ENCODE data around the gene ABCC8. TPM values are rescaled to one million over a fixed set of nuclear protein-coding genes. Genes with fewer than 3 reads are reported as not detected.

Gene ABCC8
- total and polyA plus RNA-seq, 10 of the 15 experiments (the other 5 are each of a cell fraction or from before 2014, with no cell fraction given), result not detected

DNA sequence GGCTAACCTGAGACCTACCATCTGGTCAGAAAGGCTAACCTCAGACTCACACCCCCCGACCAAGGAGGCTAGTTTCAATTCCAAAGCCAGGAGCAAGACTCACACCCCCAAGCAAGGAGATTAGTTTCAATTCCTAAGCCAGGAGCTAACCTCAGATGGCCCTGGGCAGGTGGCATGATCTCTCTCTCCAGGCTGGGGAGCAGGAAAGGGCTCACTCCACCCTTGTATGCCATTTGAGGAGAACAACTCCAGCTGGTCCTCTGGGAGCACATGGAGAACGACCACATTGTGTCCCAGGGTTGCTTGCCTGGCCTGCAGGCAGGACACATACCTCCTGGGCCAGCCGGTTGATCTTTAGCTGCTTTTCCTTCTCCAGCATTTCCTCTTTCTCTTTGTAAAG, 34.9 kb upstream of the ABCC8 start:
- BruUV-seq (replicated peaks), result no TSS peak
- DNase-seq (ENCODE audit: low read depth, low spot score), result no peak
- Histone ChIP-seq H3K4me2 (ENCODE audit: control insufficient read depth, insufficient read depth) (no peak overlapping the region), H4K20me1 (ENCODE audit: control insufficient read depth, insufficient read depth) (no peaks in the 10 kb centered on the region; the same call in 1 of the 2 replicates), H3K9ac (ENCODE audit: control insufficient read depth, insufficient read depth, low read length) (no peak overlapping the region), H3K27ac (ENCODE audit: control insufficient read depth, insufficient read depth) (no peak overlapping the region), H3K4me3 (no peak overlapping the region), H3K79me2 (ENCODE audit: control insufficient read depth, insufficient read depth, low read length) (no peaks in the 10 kb centered on the region), H3K9me3 (replicated peaks; ENCODE audit: control insufficient read depth, insufficient read depth, low read length) (no peaks in the 10 kb centered on the region), H3K36me3 (ENCODE audit: control insufficient read depth in 2 of 2, insufficient read depth in 2 of 2, low read length in 1 of 2) (no peaks in the 10 kb centered on the region), H2AFZ (ENCODE audit: control insufficient read depth, low read depth, low read length) (no peak overlapping the region), H3K27me3 (replicated peaks in 1 of 2; ENCODE audit: control insufficient read depth in 2 of 2, insufficient read depth in 2 of 2, low read length in 1 of 2) (no peaks in the 10 kb centered on the region; a peak in 2 of 4 replicates), H3K4me1 (ENCODE audit: control insufficient read depth, insufficient read depth, low read length) (no peaks in the 10 kb centered on the region; the same call in 1 of the 2 replicates)
- intact Hi-C loops (cut with micrococcal nuclease; ENCODE audit: unreplicated experiment), result no loop called here
- ChIA-PET RAD21 (ENCODE audit: unreplicated experiment) (no interaction called here), SMC1A (ENCODE audit: uncharacterized antibody, unreplicated experiment) (interaction anchor here (1.3 to 1.9 kb wide), 2 partner anchors 109 to 127 kb away, joined by 3 to 4 read pairs; no protein-coding TSS in a partner anchor), POLR2A (no interaction called here), CTCF (interaction anchor here (1.1 kb wide), 1 partner anchor 17 kb away, joined by 4 read pairs; no protein-coding TSS in a partner anchor)
- 19% methylated on average over 3 of the region's 3 CpGs for WGBS (ENCODE audit: insufficient coverage, insufficient replicate concordance, low lambda C conversion rate, missing lambda C conversion rate)
- no peak for ATAC-seq
- no peak for FAIRE-seq
- in situ Hi-C loops (cut with MboI), result no loop called here
- TF ChIP-seq, protein P1, sequence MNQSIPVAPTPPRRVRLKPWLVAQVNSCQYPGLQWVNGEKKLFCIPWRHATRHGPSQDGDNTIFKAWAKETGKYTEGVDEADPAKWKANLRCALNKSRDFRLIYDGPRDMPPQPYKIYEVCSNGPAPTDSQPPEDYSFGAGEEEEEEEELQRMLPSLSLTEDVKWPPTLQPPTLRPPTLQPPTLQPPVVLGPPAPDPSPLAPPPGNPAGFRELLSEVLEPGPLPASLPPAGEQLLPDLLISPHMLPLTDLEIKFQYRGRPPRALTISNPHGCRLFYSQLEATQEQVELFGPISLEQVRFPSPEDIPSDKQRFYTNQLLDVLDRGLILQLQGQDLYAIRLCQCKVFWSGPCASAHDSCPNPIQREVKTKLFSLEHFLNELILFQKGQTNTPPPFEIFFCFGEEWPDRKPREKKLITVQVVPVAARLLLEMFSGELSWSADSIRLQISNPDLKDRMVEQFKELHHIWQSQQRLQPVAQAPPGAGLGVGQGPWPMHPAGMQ (IDR thresholded peaks at IDR 0.05; ENCODE audit: borderline replicate concordance), result no peak
- TF ChIP-seq KLF5 (IDR thresholded peaks at IDR 0.05; ENCODE audit: partially characterized antibody) (no peak), EED (IDR thresholded peaks at IDR 0.05; ENCODE audit: low read depth) (no peak), RFX5 (IDR thresholded peaks at IDR 0.05; ENCODE audit: low read depth, low read length) (no peak), NFIC (IDR thresholded peaks at IDR 0.05; ENCODE audit: low read depth, low read length) (no peak), SREBF1 (IDR thresholded peaks at IDR 0.05; ENCODE audit: low read length) (no peak), CREM (IDR thresholded peaks at IDR 0.05; ENCODE audit: low read depth) (no peak), ZNF384 (IDR thresholded peaks at IDR 0.05; ENCODE audit: borderline replicate concordance, low read depth, low read length) (no peak), IRF4 (IDR thresholded peaks at IDR 0.05; ENCODE audit: low read depth, low read length) (no peak)
- TF ChIP-seq, protein P2, sequence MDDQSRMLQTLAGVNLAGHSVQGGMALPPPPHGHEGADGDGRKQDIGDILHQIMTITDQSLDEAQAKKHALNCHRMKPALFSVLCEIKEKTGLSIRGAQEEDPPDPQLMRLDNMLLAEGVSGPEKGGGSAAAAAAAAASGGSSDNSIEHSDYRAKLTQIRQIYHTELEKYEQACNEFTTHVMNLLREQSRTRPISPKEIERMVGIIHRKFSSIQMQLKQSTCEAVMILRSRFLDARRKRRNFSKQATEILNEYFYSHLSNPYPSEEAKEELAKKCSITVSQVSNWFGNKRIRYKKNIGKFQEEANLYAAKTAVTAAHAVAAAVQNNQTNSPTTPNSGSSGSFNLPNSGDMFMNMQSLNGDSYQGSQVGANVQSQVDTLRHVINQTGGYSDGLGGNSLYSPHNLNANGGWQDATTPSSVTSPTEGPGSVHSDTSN (IDR thresholded peaks at IDR 0.05; ENCODE audit: insufficient replicate concordance, low read depth, low read length), result no peak
- TF ChIP-seq, protein P3, sequence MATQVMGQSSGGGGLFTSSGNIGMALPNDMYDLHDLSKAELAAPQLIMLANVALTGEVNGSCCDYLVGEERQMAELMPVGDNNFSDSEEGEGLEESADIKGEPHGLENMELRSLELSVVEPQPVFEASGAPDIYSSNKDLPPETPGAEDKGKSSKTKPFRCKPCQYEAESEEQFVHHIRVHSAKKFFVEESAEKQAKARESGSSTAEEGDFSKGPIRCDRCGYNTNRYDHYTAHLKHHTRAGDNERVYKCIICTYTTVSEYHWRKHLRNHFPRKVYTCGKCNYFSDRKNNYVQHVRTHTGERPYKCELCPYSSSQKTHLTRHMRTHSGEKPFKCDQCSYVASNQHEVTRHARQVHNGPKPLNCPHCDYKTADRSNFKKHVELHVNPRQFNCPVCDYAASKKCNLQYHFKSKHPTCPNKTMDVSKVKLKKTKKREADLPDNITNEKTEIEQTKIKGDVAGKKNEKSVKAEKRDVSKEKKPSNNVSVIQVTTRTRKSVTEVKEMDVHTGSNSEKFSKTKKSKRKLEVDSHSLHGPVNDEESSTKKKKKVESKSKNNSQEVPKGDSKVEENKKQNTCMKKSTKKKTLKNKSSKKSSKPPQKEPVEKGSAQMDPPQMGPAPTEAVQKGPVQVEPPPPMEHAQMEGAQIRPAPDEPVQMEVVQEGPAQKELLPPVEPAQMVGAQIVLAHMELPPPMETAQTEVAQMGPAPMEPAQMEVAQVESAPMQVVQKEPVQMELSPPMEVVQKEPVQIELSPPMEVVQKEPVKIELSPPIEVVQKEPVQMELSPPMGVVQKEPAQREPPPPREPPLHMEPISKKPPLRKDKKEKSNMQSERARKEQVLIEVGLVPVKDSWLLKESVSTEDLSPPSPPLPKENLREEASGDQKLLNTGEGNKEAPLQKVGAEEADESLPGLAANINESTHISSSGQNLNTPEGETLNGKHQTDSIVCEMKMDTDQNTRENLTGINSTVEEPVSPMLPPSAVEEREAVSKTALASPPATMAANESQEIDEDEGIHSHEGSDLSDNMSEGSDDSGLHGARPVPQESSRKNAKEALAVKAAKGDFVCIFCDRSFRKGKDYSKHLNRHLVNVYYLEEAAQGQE (IDR thresholded peaks at IDR 0.05; ENCODE audit: low read depth, low read length), result no peak
- TF ChIP-seq, protein P4, sequence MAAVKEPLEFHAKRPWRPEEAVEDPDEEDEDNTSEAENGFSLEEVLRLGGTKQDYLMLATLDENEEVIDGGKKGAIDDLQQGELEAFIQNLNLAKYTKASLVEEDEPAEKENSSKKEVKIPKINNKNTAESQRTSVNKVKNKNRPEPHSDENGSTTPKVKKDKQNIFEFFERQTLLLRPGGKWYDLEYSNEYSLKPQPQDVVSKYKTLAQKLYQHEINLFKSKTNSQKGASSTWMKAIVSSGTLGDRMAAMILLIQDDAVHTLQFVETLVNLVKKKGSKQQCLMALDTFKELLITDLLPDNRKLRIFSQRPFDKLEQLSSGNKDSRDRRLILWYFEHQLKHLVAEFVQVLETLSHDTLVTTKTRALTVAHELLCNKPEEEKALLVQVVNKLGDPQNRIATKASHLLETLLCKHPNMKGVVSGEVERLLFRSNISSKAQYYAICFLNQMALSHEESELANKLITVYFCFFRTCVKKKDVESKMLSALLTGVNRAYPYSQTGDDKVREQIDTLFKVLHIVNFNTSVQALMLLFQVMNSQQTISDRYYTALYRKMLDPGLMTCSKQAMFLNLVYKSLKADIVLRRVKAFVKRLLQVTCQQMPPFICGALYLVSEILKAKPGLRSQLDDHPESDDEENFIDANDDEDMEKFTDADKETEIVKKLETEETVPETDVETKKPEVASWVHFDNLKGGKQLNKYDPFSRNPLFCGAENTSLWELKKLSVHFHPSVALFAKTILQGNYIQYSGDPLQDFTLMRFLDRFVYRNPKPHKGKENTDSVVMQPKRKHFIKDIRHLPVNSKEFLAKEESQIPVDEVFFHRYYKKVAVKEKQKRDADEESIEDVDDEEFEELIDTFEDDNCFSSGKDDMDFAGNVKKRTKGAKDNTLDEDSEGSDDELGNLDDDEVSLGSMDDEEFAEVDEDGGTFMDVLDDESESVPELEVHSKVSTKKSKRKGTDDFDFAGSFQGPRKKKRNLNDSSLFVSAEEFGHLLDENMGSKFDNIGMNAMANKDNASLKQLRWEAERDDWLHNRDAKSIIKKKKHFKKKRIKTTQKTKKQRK (IDR thresholded peaks at IDR 0.05; ENCODE audit: low read depth, low read length), result no peak
